NCI-H748 treated with DMSO at 0.1 percent for 48 hours (cell line): ENCODE results near the gene KCNIP4.

Experiments
- DNase-seq: peaks from one replicate; lab custom pipeline; 2025; lab: John Stamatoyannopoulos, UW

Gene KCNIP4

GRCh38 chr4:21757248-21757647, 191.3 kb downstream of the KCNIP4 start:
- DNase-seq = no peak

- no peak for DNase-seq
These were observed 195.3 kb downstream of the KCNIP4 start for GRCh38 chr4:21753084-21753760.

DNA sequence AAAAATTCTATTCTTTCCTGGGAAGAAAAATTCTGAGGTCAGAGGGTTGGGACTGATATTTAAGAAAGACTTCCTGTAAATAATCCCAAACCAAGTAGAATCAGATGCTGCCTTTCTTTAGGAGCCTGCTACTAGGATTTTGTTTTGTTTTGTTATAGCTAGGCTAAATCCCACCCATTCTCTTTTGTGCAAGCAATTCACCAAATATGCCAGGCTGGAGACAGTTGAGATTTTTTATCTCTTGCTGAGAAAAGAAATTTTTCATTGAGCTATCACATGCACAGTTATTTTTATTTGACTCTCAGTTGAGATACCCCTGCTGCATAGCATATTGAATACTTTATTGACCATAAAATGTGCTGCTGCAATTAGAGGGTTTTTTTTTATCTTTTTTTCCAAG, 196.0 kb downstream of the KCNIP4 start:
- DNase-seq = no peak

GRCh38 chr4:21749924-21750323, 198.6 kb downstream of the KCNIP4 start:
- DNase-seq = no peak

GRCh38 chr4:21749412-21749811, 199.2 kb downstream of the KCNIP4 start:
- no peak for DNase-seq

GRCh38 chr4:21744046-21744445, 204.5 kb downstream of the KCNIP4 start:
- no peak for DNase-seq

- no peak for DNase-seq
These were observed 206.2 kb downstream of the KCNIP4 start for GRCh38 chr4:21742326-21742725.

DNA sequence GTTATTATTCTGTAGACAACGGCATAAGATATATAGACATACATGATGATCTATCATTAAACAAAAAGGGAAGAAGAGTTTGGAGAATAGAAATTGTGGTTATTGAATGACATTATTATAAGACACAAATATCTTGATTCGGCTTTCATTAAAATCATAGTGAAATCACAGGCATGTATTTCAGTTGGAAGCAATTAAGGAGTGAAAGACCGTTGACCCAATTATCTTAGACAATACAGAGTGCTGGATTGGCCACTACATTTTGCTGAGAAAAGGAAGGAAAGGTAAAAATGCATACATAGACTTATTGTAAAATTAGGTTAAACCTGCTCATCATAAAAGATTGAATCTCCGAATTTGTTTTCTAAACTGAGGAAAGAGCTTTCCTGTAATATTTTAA, 209.8 kb downstream of the KCNIP4 start:
- no peak for DNase-seq

DNA sequence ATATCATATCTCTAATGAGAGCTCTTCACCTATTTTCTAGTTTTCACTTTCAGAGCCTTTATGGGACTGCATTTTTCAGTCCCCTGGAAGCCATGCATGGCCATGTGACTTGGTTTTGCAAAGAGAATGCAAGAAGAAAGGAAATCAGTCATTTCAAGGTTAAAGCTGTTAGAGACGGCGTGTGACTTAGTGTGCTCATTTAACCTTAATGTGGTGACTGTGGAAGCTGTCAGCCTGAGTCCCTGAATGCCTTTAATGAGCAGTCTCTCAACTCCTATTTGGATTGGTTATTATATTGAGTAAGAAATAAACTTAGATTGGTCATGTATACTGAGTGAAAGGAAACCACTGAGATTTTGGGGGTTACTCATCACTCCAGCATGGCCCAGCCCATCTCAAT, 212.7 kb downstream of the KCNIP4 start:
- no peak for DNase-seq

GRCh38 chr4:21733894-21734630, 214.5 kb downstream of the KCNIP4 start:
- DNase-seq = no peak

DNA sequence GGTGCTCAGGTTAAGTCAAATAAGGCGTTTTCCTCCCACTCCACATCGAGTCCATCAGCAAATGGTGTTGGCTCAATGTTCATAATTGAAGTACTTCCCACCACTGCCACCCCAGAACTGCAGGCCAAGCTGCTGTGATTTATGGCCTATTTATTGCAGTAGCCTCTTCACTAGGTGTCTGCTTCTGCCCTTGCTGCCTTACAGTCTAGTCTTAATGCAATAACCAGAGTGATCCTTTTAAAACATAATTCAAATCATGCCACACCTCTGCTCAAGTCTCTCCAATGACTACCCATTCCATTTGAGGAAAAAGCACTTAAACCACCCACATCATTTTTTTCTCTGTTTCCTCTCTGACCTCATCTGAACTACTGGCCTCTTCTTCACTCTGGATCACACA, 220.3 kb downstream of the KCNIP4 start:
- no peak for DNase-seq

- no peak for DNase-seq
These were observed 222.2 kb downstream of the KCNIP4 start for GRCh38 chr4:21726255-21726815.

DNA sequence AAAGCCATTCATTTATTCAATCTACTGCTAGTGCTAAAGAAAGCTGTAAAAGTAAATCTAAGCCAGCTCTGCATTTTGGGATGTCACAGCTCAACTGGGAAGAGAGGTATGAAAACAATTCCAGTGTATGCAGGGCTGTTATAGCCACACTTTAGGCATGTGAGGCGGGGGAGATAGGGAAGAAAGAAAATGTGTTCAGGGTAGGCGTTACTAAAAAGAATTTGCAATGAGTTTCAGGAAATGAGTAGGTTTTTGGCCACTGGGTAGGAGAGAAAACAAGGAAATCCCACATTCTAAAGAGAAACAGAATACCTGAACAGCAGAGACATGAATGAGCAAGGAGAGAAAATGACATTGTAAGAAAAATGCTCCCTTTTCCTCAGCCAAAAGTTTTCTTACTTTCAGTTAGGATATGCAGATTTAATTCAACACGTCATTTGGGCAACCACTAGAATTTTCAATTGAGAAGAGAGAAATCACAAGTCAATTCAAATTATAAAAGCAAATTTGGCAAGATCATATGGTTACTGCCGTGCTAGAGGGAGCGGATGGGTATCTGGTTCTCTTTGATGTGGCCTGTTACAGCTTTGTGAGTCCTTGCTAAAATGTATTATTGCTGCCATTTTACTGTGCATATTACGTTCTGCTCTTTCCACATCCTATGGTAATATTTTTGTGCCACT, 226.3 kb downstream of the KCNIP4 start:
- DNase-seq = no peak

DNA sequence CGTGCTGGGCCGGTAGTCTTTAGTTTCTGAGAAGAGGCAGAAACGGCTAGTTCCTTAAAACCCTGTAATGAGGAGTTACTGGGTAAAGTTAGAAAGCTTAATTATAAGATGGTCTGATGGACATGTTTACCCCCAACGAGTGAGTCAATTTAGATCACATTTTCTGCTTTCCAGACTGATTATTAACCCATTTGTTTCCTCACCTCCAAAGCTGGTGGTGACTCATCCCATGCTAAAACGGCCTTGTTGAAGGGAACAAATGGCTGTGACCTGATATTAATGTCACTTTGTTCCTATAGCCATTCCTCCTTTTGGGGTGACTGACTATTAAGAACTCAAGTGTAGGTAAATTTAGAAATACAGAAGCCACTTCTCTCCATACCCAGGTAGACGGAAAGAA, 232.0 kb downstream of the KCNIP4 start:
- no peak for DNase-seq

- DNase-seq = no peak
These were observed 238.3 kb downstream of the KCNIP4 start for GRCh38 chr4:21710179-21710835.

DNA sequence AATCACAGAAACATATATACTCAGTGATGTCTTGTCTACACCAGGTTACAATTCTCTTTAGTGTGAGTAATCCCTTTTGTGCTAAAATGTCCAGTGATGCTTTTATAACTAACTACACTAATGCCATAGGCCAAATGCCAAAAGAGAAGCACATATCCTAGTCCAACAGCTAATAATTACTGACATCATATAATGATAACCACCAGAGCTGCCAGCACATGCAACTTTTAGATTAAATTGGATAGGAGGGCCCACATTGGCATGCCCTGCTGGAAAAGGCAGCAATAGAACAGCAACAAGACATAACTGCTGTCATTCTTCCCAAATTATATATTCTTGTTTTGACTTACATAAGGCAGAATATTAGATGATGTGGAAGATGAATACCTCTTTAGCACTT, 238.8 kb downstream of the KCNIP4 start:
- DNase-seq = no peak

DNA sequence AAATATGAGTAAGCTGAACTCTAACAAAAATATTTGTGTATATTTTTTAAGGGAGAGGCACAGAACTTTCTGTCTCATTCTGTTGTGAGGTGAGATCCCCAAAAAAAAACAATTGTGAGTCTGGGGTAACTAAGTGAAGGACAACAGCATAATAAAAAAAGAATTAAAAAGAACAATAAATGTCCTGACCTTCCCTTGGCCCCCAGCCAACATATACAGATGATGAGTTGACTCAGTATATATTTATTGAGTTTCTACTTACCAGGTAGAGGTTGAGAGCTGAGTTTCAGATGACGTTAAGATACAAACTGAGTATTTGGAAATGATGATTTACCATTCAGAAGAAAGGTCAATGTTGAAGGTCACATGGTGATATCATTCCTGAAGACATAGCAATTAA, 239.5 kb downstream of the KCNIP4 start:
- DNase-seq = no peak

DNA sequence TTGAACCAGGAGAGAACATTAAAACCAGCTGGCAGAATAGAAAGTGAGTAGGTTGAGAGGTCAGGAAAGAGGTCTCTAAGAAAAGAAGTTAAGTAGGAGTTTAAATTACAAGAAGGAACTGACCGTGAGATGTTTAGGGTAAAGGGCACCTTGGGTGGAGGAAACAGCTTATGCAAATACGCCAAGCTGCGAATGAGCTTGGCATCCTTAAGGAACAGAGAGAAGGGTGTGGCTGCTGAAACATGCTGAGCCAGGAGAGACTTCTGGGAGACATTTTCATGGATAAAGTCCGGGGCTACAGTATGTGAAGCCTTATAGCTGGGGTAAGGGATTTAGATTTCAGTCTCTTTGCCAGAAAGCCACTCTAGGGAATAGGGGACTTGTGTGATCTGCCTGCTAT, 249.1 kb downstream of the KCNIP4 start:
- DNase-seq = no peak

DNA sequence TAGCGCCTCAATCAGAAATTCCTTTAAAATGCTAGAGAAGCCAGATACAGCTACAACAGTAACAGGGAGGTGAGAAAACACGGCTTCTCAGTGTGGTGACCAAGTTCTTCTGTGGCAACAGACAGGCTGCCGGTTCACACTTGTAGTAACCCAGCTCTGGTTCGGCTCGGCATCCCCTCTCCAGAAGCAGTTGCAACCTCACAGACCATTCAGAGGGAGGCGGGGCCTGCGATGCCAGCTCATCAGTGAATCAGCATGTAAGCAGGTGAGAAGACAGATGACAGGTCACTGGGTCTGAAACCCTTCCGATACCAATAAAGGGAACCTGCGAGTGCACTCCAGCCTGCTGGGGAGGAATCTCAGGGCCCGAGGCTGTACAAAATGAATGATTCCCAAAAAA, 251.0 kb downstream of the KCNIP4 start:
- no peak for DNase-seq

GRCh38 chr4:21695141-21695540, 253.4 kb downstream of the KCNIP4 start:
- no peak for DNase-seq

DNA sequence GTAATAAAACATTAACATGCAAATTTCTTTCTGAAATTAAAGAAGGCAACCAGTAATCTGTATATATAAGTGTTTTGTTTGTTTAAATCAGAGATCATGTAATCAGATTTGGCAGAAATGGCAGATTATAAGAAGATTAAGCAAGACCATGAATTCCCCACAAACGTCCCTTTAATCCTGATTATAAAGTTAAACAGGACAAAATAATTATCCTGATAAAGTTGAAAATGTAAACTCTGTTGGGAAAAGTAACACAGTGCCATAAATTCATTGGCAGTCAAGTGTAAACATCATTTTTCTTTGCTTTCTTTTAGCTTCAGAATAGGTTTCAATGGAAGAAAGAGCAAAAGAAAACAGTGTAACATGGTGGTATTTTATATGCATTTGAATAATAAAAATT, 256.3 kb downstream of the KCNIP4 start:
- DNase-seq = no peak

- no peak for DNase-seq
These were observed 259.8 kb downstream of the KCNIP4 start for GRCh38 chr4:21688596-21689265.
